Measurements from ENCODE around the gene PLD3. TPM values are rescaled to one million over a fixed set of nuclear protein-coding genes. Genes with fewer than 3 reads are reported as not detected.

PLD3 gene
- 100 to 1,000 TPM; 155 to 162 TPM for total RNA-seq

- Histone ChIP-seq H3K4me1 (peaks cover 18% of the 10 kb centered on the region), H3K27me3 (no peaks in the 10 kb centered on the region), H3K4me3 (peak within 1 kb of the TSS; percentile 68 to 69), H3K9me3 (no peaks in the 10 kb centered on the region), H3K27ac (peak within 1 kb of the TSS in 3 of 4 donors; percentile 58 to 87 (median 64)), H3K36me3 (replicated peaks in 1 of 2; ENCODE audit: insufficient read depth in 1 of 2, low read depth in 2 of 2) (no peaks in the 10 kb centered on the region)
- intact Hi-C loops (cut with DNase I) = no loop called here
- TF ChIP-seq POLR2A (IDR thresholded peaks at IDR 0.05) = peak; percentile 73 to 93 (median 90)
- TF ChIP-seq, protein P1, sequence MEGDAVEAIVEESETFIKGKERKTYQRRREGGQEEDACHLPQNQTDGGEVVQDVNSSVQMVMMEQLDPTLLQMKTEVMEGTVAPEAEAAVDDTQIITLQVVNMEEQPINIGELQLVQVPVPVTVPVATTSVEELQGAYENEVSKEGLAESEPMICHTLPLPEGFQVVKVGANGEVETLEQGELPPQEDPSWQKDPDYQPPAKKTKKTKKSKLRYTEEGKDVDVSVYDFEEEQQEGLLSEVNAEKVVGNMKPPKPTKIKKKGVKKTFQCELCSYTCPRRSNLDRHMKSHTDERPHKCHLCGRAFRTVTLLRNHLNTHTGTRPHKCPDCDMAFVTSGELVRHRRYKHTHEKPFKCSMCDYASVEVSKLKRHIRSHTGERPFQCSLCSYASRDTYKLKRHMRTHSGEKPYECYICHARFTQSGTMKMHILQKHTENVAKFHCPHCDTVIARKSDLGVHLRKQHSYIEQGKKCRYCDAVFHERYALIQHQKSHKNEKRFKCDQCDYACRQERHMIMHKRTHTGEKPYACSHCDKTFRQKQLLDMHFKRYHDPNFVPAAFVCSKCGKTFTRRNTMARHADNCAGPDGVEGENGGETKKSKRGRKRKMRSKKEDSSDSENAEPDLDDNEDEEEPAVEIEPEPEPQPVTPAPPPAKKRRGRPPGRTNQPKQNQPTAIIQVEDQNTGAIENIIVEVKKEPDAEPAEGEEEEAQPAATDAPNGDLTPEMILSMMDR (IDR thresholded peaks at IDR 0.05) = peak in 1 of 7 experiments; percentile 47
- WGBS, 2 donors = 0 to 1% methylated on average over 13 to 74 of the region's 77 CpGs
- peak; percentile 99 for ATAC-seq
- DNase-seq = peak; percentile 99 to 100 (median 100)
Observed at GRCh38 chr19:40348125-40348913, at the start of gene PLD3, which contains the start of gene C19orf47. Gene PLD3 (plus strand): TSS chr19:40348695. CDS start chr19:40366484, 17,789 bp downstream. Gene C19orf47 (minus strand): TSS chr19:40348397. CDS start chr19:40341857, 6,540 bp downstream.

GRCh38 chr19:40300668-40301067, 47.8 kb upstream of the PLD3 start:
- TF ChIP-seq, protein P1 (IDR thresholded peaks at IDR 0.05) = no peak
- TF ChIP-seq POLR2A (IDR thresholded peaks at IDR 0.05) = no peak
- Histone ChIP-seq H3K4me1 (peaks cover 8% of the 10 kb centered on the region), H3K9me3 (no peaks in the 10 kb centered on the region), H3K36me3 (replicated peaks in 1 of 2; ENCODE audit: insufficient read depth in 1 of 2, low read depth in 2 of 2) (no peaks in the 10 kb centered on the region), H3K27me3 (no peaks in the 10 kb centered on the region), H3K4me3 (no peak overlapping the region), H3K27ac (no peak overlapping the region)
- ATAC-seq = no peak
- intact Hi-C loops (cut with DNase I) = no loop called here
- no peak for DNase-seq
- WGBS, 2 donors = 87 to 94% methylated on average over 4 of the region's 4 CpGs

GRCh38 chr19:40302224-40303011, 46.1 kb upstream of the PLD3 start:
- H3K27me3 ChIP-seq = no peaks in the 10 kb centered on the region
- no peak overlapping the region for H3K4me3 ChIP-seq
- no peak for DNase-seq
- 80 to 90% methylated on average over 6 of the region's 6 CpGs for WGBS, 2 donors
- H3K36me3 ChIP-seq (replicated peaks in 1 of 2; ENCODE audit: insufficient read depth in 1 of 2, low read depth in 2 of 2) = no peaks in the 10 kb centered on the region
- no peak overlapping the region for H3K27ac ChIP-seq
- intact Hi-C loops (cut with DNase I) = no loop called here
- ATAC-seq = no peak
- peaks cover 8% of the 10 kb centered on the region for H3K4me1 ChIP-seq
- no peaks in the 10 kb centered on the region for H3K9me3 ChIP-seq
- TF ChIP-seq, protein P1 (IDR thresholded peaks at IDR 0.05) = no peak
- TF ChIP-seq POLR2A (IDR thresholded peaks at IDR 0.05) = no peak

DNA sequence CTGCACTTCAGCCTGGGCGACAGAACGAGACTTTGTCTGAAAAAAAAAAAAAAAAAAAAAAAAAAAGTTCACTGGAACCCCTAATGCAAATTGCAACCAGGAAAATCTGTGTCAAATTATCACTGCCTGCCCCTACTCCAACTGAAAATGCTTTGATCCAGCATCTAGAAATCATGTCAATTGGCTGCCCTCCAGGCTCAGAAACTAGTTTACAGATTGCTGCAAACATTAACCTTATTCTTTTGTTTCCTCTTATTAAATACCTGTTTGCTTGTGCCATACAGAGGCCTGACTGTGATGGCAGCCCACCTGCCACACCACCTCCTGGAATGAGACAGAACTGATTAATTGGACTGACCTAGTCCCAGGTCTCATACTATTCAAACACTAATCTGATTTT, 44.7 kb upstream of the PLD3 start:
- DNase-seq = peak; percentile 31 to 64 (median 58)
- Histone ChIP-seq H3K4me3 (no peak overlapping the region), H3K36me3 (replicated peaks in 1 of 2; ENCODE audit: insufficient read depth in 1 of 2, low read depth in 2 of 2) (no peaks in the 10 kb centered on the region), H3K27ac (peak overlapping the region in 3 of 4 donors; percentile 38 to 53 (median 43)), H3K27me3 (no peaks in the 10 kb centered on the region), H3K9me3 (no peaks in the 10 kb centered on the region), H3K4me1 (peaks cover 8% of the 10 kb centered on the region)
- ATAC-seq = peak; percentile 73
- TF ChIP-seq, protein P1 (IDR thresholded peaks at IDR 0.05) = no peak
- TF ChIP-seq POLR2A (IDR thresholded peaks at IDR 0.05) = no peak
- WGBS, 2 donors = 65 to 87% methylated on average over 2 of the region's 2 CpGs
- intact Hi-C loops (cut with DNase I) = no loop called here

Measured in body of pancreas (tissue), 4 donors.